GF-D8 (cell line): ENCODE data around the gene KIF5A.

Source experiments
- DNase-seq: peaks from one replicate; lab custom pipeline; 2025; lab: John Stamatoyannopoulos, UW

Gene KIF5A

GRCh38 chr12:57520053-57520818 lies 29.6 kb upstream of the KIF5A start, which contains the start of gene DDIT3:
DDIT3 (minus strand) TSS chr12:57520514; CDS start chr12:57517406, 3,108 bp downstream.
- peak; percentile 97 for DNase-seq

GRCh38 chr12:57521525-57522010 lies 28.3 kb upstream of the KIF5A start:
- peak; percentile 33 for DNase-seq

- DNase-seq = peak; percentile 84
These were observed 27.6 kb upstream of the KIF5A start, which contains the start of gene MBD6 for GRCh38 chr12:57522011-57522886. MBD6 (plus strand) TSS chr12:57522824; CDS start chr12:57524304, 1,480 bp downstream.

GRCh38 chr12:57522887-57523705 lies 26.7 kb upstream of the KIF5A start:
- DNase-seq = peak; percentile 67

GRCh38 chr12:57523706-57524614 lies 25.9 kb upstream of the KIF5A start:
- no peak for DNase-seq

GRCh38 chr12:57524814-57525614 lies 24.8 kb upstream of the KIF5A start:
- no peak for DNase-seq

- no peak for DNase-seq
These were observed 24.0 kb upstream of the KIF5A start for GRCh38 chr12:57525615-57526383.

- DNase-seq = no peak
These were observed 23.2 kb upstream of the KIF5A start for GRCh38 chr12:57526477-57527126.

GRCh38 chr12:57527184-57527583 lies 22.7 kb upstream of the KIF5A start:
- no peak for DNase-seq

- no peak for DNase-seq
These were observed 21.7 kb upstream of the KIF5A start for GRCh38 chr12:57528176-57528575.

- no peak for DNase-seq
These were observed 20.9 kb upstream of the KIF5A start for GRCh38 chr12:57528831-57529555.

GRCh38 chr12:57529831-57530230 lies 20.0 kb upstream of the KIF5A start:
- DNase-seq = no peak

GRCh38 chr12:57530396-57531142 lies 19.3 kb upstream of the KIF5A start:
- DNase-seq = no peak

GRCh38 chr12:57531836-57532235 lies 18.0 kb upstream of the KIF5A start:
- DNase-seq = no peak

GRCh38 chr12:57533108-57533507 lies 16.7 kb upstream of the KIF5A start:
- DNase-seq = no peak

- DNase-seq = no peak
These were observed 15.6 kb upstream of the KIF5A start for GRCh38 chr12:57534250-57534649.

GRCh38 chr12:57534991-57535543 lies 14.8 kb upstream of the KIF5A start:
- no peak for DNase-seq
